Neuronal stem cell (in vitro differentiated cells): Measurements from ENCODE around the gene AKR1E2.

ENCODE experiments used
- DNase-seq: peaks from one replicate; pipeline ENCODE4 v3.0.0-alpha.2; 2013; ENCODE audit warnings: low spot score
- H2AFZ ChIP-seq: one replicate; pipeline ENCODE4 v1.6.1; 2013; ENCODE audit warnings: mild to moderate bottlenecking, low read length, inconsistent platforms
- H2AK5ac ChIP-seq: 2 replicates; pipeline ENCODE4 v1.6.1; 2013; ENCODE audit warnings: low read depth, mild to moderate bottlenecking, inconsistent platforms, low read length, moderate library complexity, mixed read lengths
- H2BK120ac ChIP-seq: 2 replicates; pipeline ENCODE4 v1.6.1; 2013; ENCODE audit warnings: low read depth, mild to moderate bottlenecking, inconsistent platforms, low read length, moderate library complexity, mixed read lengths
- H2BK12ac ChIP-seq: one replicate; pipeline ENCODE4 v1.6.1; 2013; ENCODE audit warnings: low read length, inconsistent platforms
- H2BK15ac ChIP-seq: 2 replicates; pipeline ENCODE4 v1.6.1; 2013; ENCODE audit warnings: mild to moderate bottlenecking, low read length, inconsistent platforms, mixed read lengths
- H2BK5ac ChIP-seq: one replicate; pipeline ENCODE4 v1.6.1; 2013; ENCODE audit warnings: inconsistent platforms, mild to moderate bottlenecking, low read length, moderate library complexity
- H3K14ac ChIP-seq: one replicate; pipeline ENCODE4 v1.6.1; 2013; ENCODE audit warnings: low read length, inconsistent platforms
- H3K18ac ChIP-seq: 2 replicates; pipeline ENCODE4 v1.6.1; 2013; ENCODE audit warnings: low read length, inconsistent platforms
- H3K23ac ChIP-seq: 2 replicates; pipeline ENCODE4 v1.6.1; 2013; ENCODE audit warnings: low read depth, mild to moderate bottlenecking, mixed read lengths, low read length, inconsistent platforms; ENCODE audit not compliant: poor library complexity
- H3K27ac ChIP-seq: replicated peaks from 3 replicates; pipeline ENCODE4 v1.5.1; 2013; ENCODE audit warnings: low read length, inconsistent platforms
- H3K27me3 ChIP-seq, 3 experiments: 2 replicates each; pipeline ENCODE4 v1.6.1; 2013; ENCODE audit warnings: low read length in 3 of 3, mild to moderate bottlenecking in 2 of 3, inconsistent platforms in 1 of 3, low read depth in 1 of 3, mixed read lengths in 1 of 3, moderate library complexity in 1 of 3; ENCODE audit not compliant: control insufficient read depth in 3 of 3, insufficient read depth in 3 of 3
- H3K36me3 ChIP-seq, 2 donors: replicated peaks in 1 of 2; 2 replicates each; pipeline ENCODE4 v1.6.1; 2013; ENCODE audit warnings: low read length in 2 of 2; ENCODE audit not compliant: control insufficient read depth in 2 of 2, insufficient read depth in 2 of 2
- H3K4ac ChIP-seq: 2 replicates; pipeline ENCODE4 v1.6.1; 2013; ENCODE audit warnings: inconsistent platforms, mild to moderate bottlenecking, low read length, moderate library complexity
- H3K4me1 ChIP-seq, 2 donors: 1 replicate in 1 of 2; 2 replicates in 1 of 2; pipeline ENCODE4 v1.6.1; 2013; ENCODE audit warnings: low read length in 2 of 2, low read depth in 1 of 2; ENCODE audit not compliant: control insufficient read depth in 2 of 2, insufficient read depth in 1 of 2
- H3K4me2 ChIP-seq: one replicate; pipeline ENCODE4 v1.6.1; 2013; ENCODE audit warnings: mild to moderate bottlenecking, low read length, inconsistent platforms; ENCODE audit not compliant: insufficient read depth, poor library complexity, severe bottlenecking
- H3K4me3 ChIP-seq, 2 donors: 2 replicates each; pipeline ENCODE4 v1.5.1; 2013; ENCODE audit warnings: low read length in 2 of 2, mild to moderate bottlenecking in 2 of 2, inconsistent platforms in 1 of 2, moderate library complexity in 1 of 2
- H3K79me1 ChIP-seq: one replicate; pipeline ENCODE4 v1.6.1; 2013; ENCODE audit warnings: low read depth, mild to moderate bottlenecking, inconsistent platforms, low read length, moderate library complexity
- H3K9ac ChIP-seq: one replicate; pipeline ENCODE4 v1.6.1; 2013; ENCODE audit warnings: mild to moderate bottlenecking, low read depth, low read length, inconsistent platforms; ENCODE audit not compliant: poor library complexity
- H3K9me3 ChIP-seq, 2 donors: replicated peaks in 1 of 2; 2 replicates each; pipeline versions ENCODE3 to v1.6.1; 2013; ENCODE audit warnings: low read length in 2 of 2, mild to moderate bottlenecking in 2 of 2, inconsistent platforms in 1 of 2, low read depth in 1 of 2, mixed read lengths in 1 of 2, moderate library complexity in 1 of 2; ENCODE audit not compliant: control insufficient read depth in 2 of 2, insufficient read depth in 1 of 2
- H4K8ac ChIP-seq: one replicate; pipeline ENCODE4 v1.6.1; 2013; ENCODE audit warnings: low read depth, mild to moderate bottlenecking, inconsistent platforms, low read length, moderate library complexity
- H4K91ac ChIP-seq: one replicate; pipeline ENCODE4 v1.6.1; 2013; ENCODE audit warnings: low read length, low read depth, mild to moderate bottlenecking, inconsistent platforms; ENCODE audit not compliant: poor library complexity
- WGBS, 2 donors: extraction: QIAGEN DNeasy Blood & Tissue Kit; methylation state at CpG; one replicate each; pipeline ENCODE4 v1.1.7; 2013; ENCODE audit warnings: missing lambda C conversion rate in 2 of 2, mixed read lengths in 1 of 2; ENCODE audit not compliant: insufficient read length in 2 of 2, insufficient replicate concordance in 1 of 2; ENCODE audit errors: extremely low coverage in 2 of 2; 5-methylcytosine and 5-hydroxymethylcytosine counted together

Gene AKR1E2

GRCh38 chr10:4802711-4803487, 23.1 kb upstream of the AKR1E2 start:
- H3K27me3 ChIP-seq, result no peaks in the 10 kb centered on the region
- H3K9me3 ChIP-seq, result no peaks in the 10 kb centered on the region
- H3K9ac ChIP-seq, result no peak overlapping the region
- DNase-seq, result no peak
- no CpG with 5 or more reads among the region's 6 CpGs for WGBS, 2 donors
- no peak overlapping the region for H3K4me3 ChIP-seq
- no peak overlapping the region for H2AK5ac ChIP-seq
- H2AFZ ChIP-seq, result no peak overlapping the region
- no peaks in the 10 kb centered on the region for H3K79me1 ChIP-seq
- H4K8ac ChIP-seq, result no peak overlapping the region
- H3K4ac ChIP-seq, result no peak overlapping the region
- no peak overlapping the region for H3K4me2 ChIP-seq
- no peaks in the 10 kb centered on the region for H3K36me3 ChIP-seq
- no peak overlapping the region for H3K23ac ChIP-seq
- no peak overlapping the region for H2BK15ac ChIP-seq
- H2BK120ac ChIP-seq, result no peak overlapping the region
- H3K27ac ChIP-seq, result no peak overlapping the region
- H3K14ac ChIP-seq, result no peak overlapping the region
- no peak overlapping the region for H2BK5ac ChIP-seq
- no peak overlapping the region for H3K18ac ChIP-seq
- no peak overlapping the region for H2BK12ac ChIP-seq
- H4K91ac ChIP-seq, result no peak overlapping the region
- H3K4me1 ChIP-seq, result peaks cover 0 to 2% of the 10 kb centered on the region in 2 donors

DNA sequence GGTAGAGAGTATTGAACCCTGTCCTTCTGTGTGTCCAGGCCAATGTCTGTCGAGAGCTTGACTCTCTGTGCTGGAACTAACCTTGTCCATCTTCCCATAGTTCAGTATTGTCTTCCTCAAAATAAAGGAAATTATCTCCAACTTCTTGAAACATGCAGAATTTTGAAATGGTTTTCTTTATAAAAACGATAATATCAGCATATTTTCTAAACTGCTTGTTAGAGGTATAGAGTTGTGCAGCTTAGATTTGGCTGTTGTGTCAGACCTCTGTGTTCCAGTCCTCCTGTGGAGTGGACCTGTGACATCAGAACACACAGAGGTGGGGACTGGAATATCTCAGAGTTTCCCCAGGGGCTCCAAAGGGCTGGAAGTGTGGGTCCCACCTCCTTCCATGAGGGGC, 22.2 kb upstream of the AKR1E2 start:
- Histone ChIP-seq H2BK5ac (no peak overlapping the region), H2AK5ac (no peak overlapping the region), H3K9ac (no peak overlapping the region), H3K9me3 (no peaks in the 10 kb centered on the region), H3K18ac (no peak overlapping the region), H3K27me3 (no peaks in the 10 kb centered on the region), H2AFZ (no peak overlapping the region), H4K8ac (no peak overlapping the region), H2BK120ac (no peak overlapping the region), H3K4ac (no peak overlapping the region), H4K91ac (no peak overlapping the region), H3K27ac (no peak overlapping the region), H3K14ac (no peak overlapping the region), H3K4me2 (no peak overlapping the region), H3K79me1 (no peaks in the 10 kb centered on the region), H3K4me3 (no peak overlapping the region), H3K36me3 (no peaks in the 10 kb centered on the region), H3K23ac (no peak overlapping the region), H2BK15ac (no peak overlapping the region), H3K4me1 (peaks cover 0 to 2% of the 10 kb centered on the region in 2 donors), H2BK12ac (no peak overlapping the region)
- no CpG with 5 or more reads among the region's 2 CpGs for WGBS, 2 donors
- no peak for DNase-seq

DNA sequence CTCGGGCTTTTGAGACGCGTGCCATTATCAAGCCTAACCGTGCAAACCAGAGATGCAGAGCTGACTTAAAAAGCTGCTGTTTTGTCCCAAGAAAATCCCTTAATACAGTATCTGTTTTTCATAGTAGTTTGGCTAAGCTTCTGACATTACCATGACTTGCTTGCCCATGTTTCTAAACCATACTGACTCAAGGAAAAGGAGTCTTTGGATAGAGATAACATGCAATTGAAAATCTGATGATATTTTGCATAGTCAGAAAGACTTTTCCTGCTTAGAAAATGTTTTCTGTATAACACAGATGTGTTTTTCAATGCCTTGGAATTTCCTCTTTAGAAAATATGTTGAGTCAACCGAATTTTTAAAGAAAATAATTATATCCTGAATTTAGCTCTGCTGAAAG, 21.5 kb upstream of the AKR1E2 start:
- Histone ChIP-seq H3K9me3 (no peaks in the 10 kb centered on the region), H3K14ac (no peak overlapping the region), H2BK15ac (no peak overlapping the region), H2AFZ (no peak overlapping the region), H3K27me3 (no peaks in the 10 kb centered on the region), H2BK120ac (no peak overlapping the region), H3K18ac (no peak overlapping the region), H3K4me2 (no peak overlapping the region), H3K4ac (no peak overlapping the region), H2BK12ac (no peak overlapping the region), H3K4me1 (peaks cover 0 to 2% of the 10 kb centered on the region in 2 donors), H2AK5ac (no peak overlapping the region), H4K91ac (no peak overlapping the region), H3K36me3 (no peaks in the 10 kb centered on the region), H3K9ac (no peak overlapping the region), H3K4me3 (no peak overlapping the region), H3K23ac (no peak overlapping the region), H2BK5ac (no peak overlapping the region), H4K8ac (no peak overlapping the region), H3K27ac (no peak overlapping the region), H3K79me1 (no peaks in the 10 kb centered on the region)
- no peak for DNase-seq
- no CpG with 5 or more reads among the region's 5 CpGs for WGBS, 2 donors

DNA sequence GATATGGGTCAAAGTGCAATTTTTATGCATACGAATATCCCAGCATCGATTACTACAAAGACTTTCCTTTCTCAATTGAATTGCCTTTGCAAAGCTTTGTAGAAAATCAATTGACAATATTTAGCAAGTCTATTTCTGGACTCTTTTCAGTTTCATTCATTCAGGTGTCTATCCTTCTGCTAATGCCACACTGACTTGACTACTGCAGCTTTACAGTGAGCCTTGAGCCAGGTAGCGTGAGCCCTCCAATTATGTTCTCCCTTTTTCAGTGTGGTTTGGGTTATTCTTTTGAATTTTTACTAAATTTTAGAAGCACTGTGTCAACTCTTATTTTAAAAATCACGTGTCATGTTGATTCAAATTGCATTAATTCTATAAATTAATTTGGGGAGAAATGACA, 19.5 kb upstream of the AKR1E2 start:
- Histone ChIP-seq H3K9me3 (no peaks in the 10 kb centered on the region), H3K4me1 (peaks cover 0 to under 1% of the 10 kb centered on the region in 2 donors), H3K4ac (no peak overlapping the region), H3K18ac (no peak overlapping the region), H3K27ac (no peak overlapping the region), H2AFZ (no peak overlapping the region), H2BK120ac (no peak overlapping the region), H3K23ac (no peak overlapping the region), H3K36me3 (no peaks in the 10 kb centered on the region), H2BK12ac (no peak overlapping the region), H3K14ac (no peak overlapping the region), H3K27me3 (no peaks in the 10 kb centered on the region), H2BK15ac (no peak overlapping the region), H3K4me3 (no peak overlapping the region), H4K91ac (no peak overlapping the region), H2BK5ac (no peak overlapping the region), H3K9ac (no peak overlapping the region), H2AK5ac (no peak overlapping the region), H4K8ac (no peak overlapping the region), H3K79me1 (no peaks in the 10 kb centered on the region), H3K4me2 (no peak overlapping the region)
- DNase-seq, result no peak
- WGBS, 2 donors, result no CpG with 5 or more reads among the region's 4 CpGs
